IMR-90 (cell line): ENCODE measurements around the gene MAEL. TPM values are rescaled to one million over a fixed set of nuclear protein-coding genes. Genes with fewer than 3 reads are reported as not detected.

Experiments used
- ATAC-seq: fragments of 200-7000 bp; cut with Tn5 transposase; 2 replicates; pipeline ENCODE4 v1.9.1; 2020; ENCODE audit warnings: low read depth, mild to moderate bottlenecking, moderate library complexity
- BruUV-seq: library from RNA; stranded (reverse); fragments of 400-500 nt; replicated peaks from 2 replicates; lab custom pipeline; 2021; lab: Mats Ljungman, UMichigan
- CTCF ChIA-PET: fragments of 300-600 bp; formaldehyde crosslinking; extraction: SDS; loops from one replicate; lab custom pipeline; 2021; ENCODE audit warnings: antibody characterized with exemption; lab: Yijun Ruan, JAX
- POLR2A ChIA-PET: fragments of 300-600 bp; sonication (Branson Sonifier 250); formaldehyde crosslinking; loops from one replicate; lab custom pipeline; 2022; ENCODE audit warnings: antibody characterized with exemption; ENCODE audit not compliant: unreplicated experiment; lab: Charles Lee
- DNase-seq: peaks from one replicate; pipeline ENCODE4 v3.0.0; 2013
- H2AFZ ChIP-seq: replicated peaks from 2 replicates; pipeline ENCODE3; 2013; ENCODE audit warnings: low read length, mild to moderate bottlenecking; ENCODE audit not compliant: poor library complexity
- H2AK5ac ChIP-seq: 2 replicates; pipeline ENCODE4 v1.6.1; 2013; ENCODE audit warnings: low read depth, low read length, inconsistent platforms
- H2AK9ac ChIP-seq: replicated peaks from 2 replicates; pipeline ENCODE3; 2013; ENCODE audit warnings: mild to moderate bottlenecking, low read depth, low read length, moderate library complexity; ENCODE audit not compliant: poor library complexity
- H2BK120ac ChIP-seq: 2 replicates; pipeline ENCODE4 v1.6.1; 2013; ENCODE audit warnings: low read depth, low read length, inconsistent platforms
- H2BK15ac ChIP-seq: 3 replicates; pipeline ENCODE4 v1.6.1; 2013; ENCODE audit warnings: low read depth, low read length, inconsistent platforms
- H2BK20ac ChIP-seq: 2 replicates; pipeline ENCODE4 v1.6.1; 2013; ENCODE audit warnings: low read depth, mild to moderate bottlenecking, inconsistent platforms, low read length, moderate library complexity
- H2BK5ac ChIP-seq: 2 replicates; pipeline ENCODE4 v1.6.1; 2013; ENCODE audit warnings: mild to moderate bottlenecking, low read depth, low read length, inconsistent platforms; ENCODE audit not compliant: poor library complexity, severe bottlenecking
- H3K14ac ChIP-seq: replicated peaks from 2 replicates; pipeline ENCODE4 v1.6.1; 2013; ENCODE audit warnings: low read depth, low read length, inconsistent platforms
- H3K18ac ChIP-seq: 2 replicates; pipeline ENCODE4 v1.6.1; 2013; ENCODE audit warnings: low read depth, low read length, control low read depth
- H3K23ac ChIP-seq: 2 replicates; pipeline ENCODE4 v1.6.1; 2013; ENCODE audit warnings: low read depth, low read length, inconsistent platforms
- H3K27ac ChIP-seq: 2 replicates; pipeline ENCODE4 v1.5.1; 2013; ENCODE audit warnings: mild to moderate bottlenecking, control low read depth, low read length; ENCODE audit not compliant: insufficient read depth
- H3K27me3 ChIP-seq: 2 replicates; pipeline ENCODE4 v1.6.1; 2013; ENCODE audit warnings: low read length; ENCODE audit not compliant: control insufficient read depth, insufficient read depth
- H3K36me3 ChIP-seq: 2 replicates; pipeline ENCODE4 v1.6.1; 2013; ENCODE audit warnings: low read length, mixed read lengths; ENCODE audit not compliant: control insufficient read depth, insufficient read depth
- H3K4ac ChIP-seq: 2 replicates; pipeline ENCODE4 v1.6.1; 2013; ENCODE audit warnings: low read depth, low read length, inconsistent platforms
- H3K4me1 ChIP-seq: 2 replicates; pipeline ENCODE4 v1.6.1; 2013; ENCODE audit warnings: low read length, mixed read lengths; ENCODE audit not compliant: control insufficient read depth, insufficient read depth
- H3K4me2 ChIP-seq: 2 replicates; pipeline ENCODE4 v1.6.1; 2013; ENCODE audit warnings: low read depth, mild to moderate bottlenecking, control low read depth, low read length, moderate library complexity
- H3K4me3 ChIP-seq: 2 replicates; pipeline ENCODE4 v1.5.1; 2013; ENCODE audit warnings: low read depth, mild to moderate bottlenecking, control low read depth, low read length, moderate library complexity; ENCODE audit not compliant: insufficient read depth
- H3K56ac ChIP-seq: 2 replicates; pipeline ENCODE4 v1.6.1; 2013; ENCODE audit warnings: low read length, inconsistent platforms; ENCODE audit not compliant: insufficient read depth; ENCODE audit errors: extremely low read depth
- H3K79me1 ChIP-seq, 2 experiments: 2 replicates each; pipeline ENCODE4 v1.6.1; 2013; ENCODE audit warnings: low read length in 2 of 2, inconsistent platforms in 1 of 2, low read depth in 1 of 2
- H3K9ac ChIP-seq: 2 replicates; pipeline ENCODE4 v1.6.1; 2013; ENCODE audit warnings: low read depth, low read length, control low read depth
- H3K9me1 ChIP-seq: 2 replicates; pipeline ENCODE4 v1.6.1; 2013; ENCODE audit warnings: low read length, inconsistent platforms; ENCODE audit not compliant: insufficient read depth
- H3K9me3 ChIP-seq: 2 replicates; pipeline ENCODE4 v1.6.1; 2013; ENCODE audit warnings: low read length; ENCODE audit not compliant: control insufficient read depth, insufficient read depth
- H4K20me1 ChIP-seq: 2 replicates; pipeline ENCODE4 v1.6.1; 2013; ENCODE audit warnings: low read length, inconsistent platforms; ENCODE audit not compliant: insufficient read depth
- H4K5ac ChIP-seq: 2 replicates; pipeline ENCODE4 v1.6.1; 2013; ENCODE audit warnings: mild to moderate bottlenecking, low read depth, low read length, control low read depth
- H4K8ac ChIP-seq, 2 experiments: 2 replicates each; pipeline ENCODE4 v1.6.1; 2013; ENCODE audit warnings: low read depth in 2 of 2, low read length in 2 of 2, control low read depth in 1 of 2, inconsistent platforms in 1 of 2
- H4K91ac ChIP-seq: 2 replicates; pipeline ENCODE4 v1.6.1; 2013; ENCODE audit warnings: low read depth, low read length, inconsistent platforms; ENCODE audit not compliant: insufficient read depth
- CEBPB ChIP-seq: IDR thresholded peaks from 2 replicates; pipeline ENCODE4 v1.6.1; 2012; ENCODE audit warnings: low read depth, low read length, improper control_type of control experiment
- CTCF ChIP-seq: conservative IDR thresholded peaks from 2 replicates; pipeline ENCODE4 v1.5.1; 2012; ENCODE audit warnings: mild to moderate bottlenecking, low read depth, low read length, improper control_type of control experiment
- ELK1 ChIP-seq: fragments of 150-350 bp; IDR thresholded peaks from 2 replicates; pipeline ENCODE4 v1.6.1; 2016; ENCODE audit warnings: low read depth, mild to moderate bottlenecking, low read length, moderate library complexity, borderline replicate concordance
- FOS ChIP-seq: fragments of 150-350 bp; IDR thresholded peaks from 2 replicates; pipeline ENCODE4 v1.6.1; 2016; ENCODE audit warnings: low read depth, low read length
- MXI1 ChIP-seq: IDR thresholded peaks from 2 replicates; pipeline ENCODE4 v1.6.1; 2012; ENCODE audit warnings: low read depth, mild to moderate bottlenecking, low read length, moderate library complexity, borderline replicate concordance
- NFE2L2 ChIP-seq: fragments of 150-350 bp; IDR thresholded peaks from 2 replicates; pipeline ENCODE4 v1.6.1; 2016; ENCODE audit warnings: low read depth, mild to moderate bottlenecking, low read length
- RCOR1 ChIP-seq: IDR thresholded peaks from 2 replicates; pipeline ENCODE4 v1.6.1; 2012; ENCODE audit warnings: mild to moderate bottlenecking, low read length, improper control_type of control experiment; ENCODE audit not compliant: insufficient replicate concordance
- RFX5 ChIP-seq: IDR thresholded peaks from 2 replicates; pipeline ENCODE4 v1.8.0; 2012; ENCODE audit warnings: low read depth, mild to moderate bottlenecking, low read length, moderate library complexity
- WGBS, 2 experiments: methylation state at CpG; one replicate each; pipeline versions ENCODE4 v1.1.5 to v1.1.7; 2013; ENCODE audit warnings: missing lambda C conversion rate in 2 of 2; ENCODE audit not compliant: insufficient read length in 1 of 2; ENCODE audit errors: extremely low coverage in 2 of 2; 5-methylcytosine and 5-hydroxymethylcytosine counted together
- dilution Hi-C: fragments of 300-500 bp; cut with HindIII; formaldehyde crosslinking; loops from one replicate; pipeline ENCODE4 v1.14.3; 2018; ENCODE audit warnings: low sequenced_read_pairs; ENCODE audit not compliant: unreplicated experiment
- in situ Hi-C: fragments of 300-500 bp; cut with MboI; formaldehyde crosslinking; loops from 3 replicates; pipeline ENCODE4 v1.14.3; 2019; ENCODE audit warnings: low sequenced_read_pairs, inconsistent platforms, mixed read lengths
- intact Hi-C: fragments of 100-400 bp; cut with micrococcal nuclease; formaldehyde crosslinking; loops from 2 replicates; pipeline ENCODE4 v1.10.0; 2022
- polyA plus RNA-seq, 3 experiments: library from polyadenylated mRNA; depleted of rRNA; stranded (reverse); fragments of >200 nt; gene quantifications; 2 replicates each; pipeline ENCODE4 v1.2.3, GENCODE V29; 2012; ENCODE audit warnings: low replicate concordance in 1 of 3
- total RNA-seq: library from RNA; depleted of rRNA; stranded (reverse); fragments of >200 nt; gene quantifications from 2 replicates; pipeline ENCODE4 v1.2.3, GENCODE V29; 2012

Gene MAEL
- total and polyA plus RNA-seq, 2 of the 4 experiments (the other 2 are of a cell fraction) = not detected

- Histone ChIP-seq H2AK5ac (no peak overlapping the region), H3K36me3 (no peaks in the 10 kb centered on the region), H3K9me3 (no peaks in the 10 kb centered on the region), H2AK9ac (no peak overlapping the region), H4K8ac (no peak overlapping the region), H4K91ac (no peak overlapping the region), H3K14ac (no peak overlapping the region), H2BK5ac (no peak overlapping the region), H3K9ac (no peak overlapping the region), H3K4me2 (no peak overlapping the region), H3K18ac (no peak overlapping the region), H3K4me3 (no peak overlapping the region), H3K27ac (no peak overlapping the region), H3K4me1 (no peaks in the 10 kb centered on the region), H3K56ac (no peak overlapping the region), H4K5ac (no peak overlapping the region), H3K27me3 (peaks cover 32% of the 10 kb centered on the region), H3K4ac (no peak overlapping the region), H3K23ac (no peak overlapping the region), H2AFZ (no peak overlapping the region), H3K9me1 (no peaks in the 10 kb centered on the region), H2BK20ac (no peak overlapping the region), H4K20me1 (no peaks in the 10 kb centered on the region), H3K79me1 (no peaks in the 10 kb centered on the region), H2BK120ac (no peak overlapping the region), H2BK15ac (no peak overlapping the region)
- intact Hi-C loops (no loop called here), dilution Hi-C loops (no loop called here), in situ Hi-C loops (no loop called here)
- ChIA-PET CTCF (no interaction called here), POLR2A (no interaction called here)
- BruUV-seq = no TSS peak
- WGBS, 2 experiments = no CpG with 5 or more reads among the region's 3 CpGs
- ATAC-seq = no peak
- no peak for TF ChIP-seq FOS
- TF ChIP-seq RFX5 = no peak
- TF ChIP-seq CTCF = no peak
- TF ChIP-seq MXI1 = no peak
- TF ChIP-seq RCOR1 = no peak
- TF ChIP-seq ELK1 = no peak
- no peak for TF ChIP-seq CEBPB
- no peak for TF ChIP-seq NFE2L2
- DNase-seq = no peak
Observed at GRCh38 chr1:166971252-166971651, 17.8 kb upstream of the MAEL start.
